H9 (cell line): ENCODE measurements around the gene TNPO3. TPM values are rescaled to one million over a fixed set of nuclear protein-coding genes. Genes with fewer than 3 reads are reported as not detected.

Experiments
- DNase-seq: peaks from one replicate; pipeline ENCODE4 v3.0.0-alpha.2; 2017
- H2AFZ ChIP-seq: one replicate; pipeline ENCODE4 v1.6.1; 2013; ENCODE audit warnings: mild to moderate bottlenecking, low read length, control low read depth, moderate library complexity
- H2AK5ac ChIP-seq: 2 replicates; pipeline ENCODE4 v1.6.1; 2013; ENCODE audit warnings: low read length, control low read depth, mixed read lengths; ENCODE audit not compliant: insufficient read length
- H2BK120ac ChIP-seq: one replicate; pipeline ENCODE4 v1.6.1; 2013; ENCODE audit warnings: low read depth, mild to moderate bottlenecking, low read length, control low read depth, inconsistent platforms; ENCODE audit not compliant: poor library complexity, severe bottlenecking
- H2BK12ac ChIP-seq: 2 replicates; pipeline ENCODE4 v1.6.1; 2013; ENCODE audit warnings: low read length, control low read depth, mixed read lengths, low read depth; ENCODE audit not compliant: insufficient read length
- H2BK15ac ChIP-seq: 2 replicates; pipeline ENCODE4 v1.6.1; 2013; ENCODE audit warnings: low read depth, low read length, control low read depth
- H2BK20ac ChIP-seq: one replicate; pipeline ENCODE4 v1.6.1; 2013; ENCODE audit warnings: low read depth, mild to moderate bottlenecking, low read length, control low read depth, inconsistent platforms; ENCODE audit not compliant: poor library complexity, severe bottlenecking
- H2BK5ac ChIP-seq: 2 replicates; pipeline ENCODE4 v1.6.1; 2013; ENCODE audit warnings: low read length, control low read depth, mixed read lengths; ENCODE audit not compliant: insufficient read length
- H3K14ac ChIP-seq: 2 replicates; pipeline ENCODE4 v1.6.1; 2013; ENCODE audit warnings: low read length, control low read depth; ENCODE audit not compliant: insufficient read depth
- H3K18ac ChIP-seq: 2 replicates; pipeline ENCODE4 v1.6.1; 2013; ENCODE audit warnings: low read depth, mild to moderate bottlenecking, mixed read lengths, low read length, control low read depth; ENCODE audit not compliant: insufficient read length
- H3K23ac ChIP-seq: 2 replicates; pipeline ENCODE4 v1.6.1; 2013; ENCODE audit warnings: low read length, control low read depth, mixed read lengths, low read depth; ENCODE audit not compliant: insufficient read length
- H3K23me2 ChIP-seq: 2 replicates; pipeline ENCODE4 v1.6.1; 2013; ENCODE audit warnings: low read depth, mild to moderate bottlenecking, mixed read lengths, low read length, control low read depth; ENCODE audit not compliant: insufficient read length, poor library complexity, severe bottlenecking
- H3K27ac ChIP-seq: 2 replicates; pipeline ENCODE4 v1.5.1; 2013; ENCODE audit warnings: low read length, control low read depth, mixed read lengths, low read depth; ENCODE audit not compliant: insufficient read length
- H3K27me3 ChIP-seq: 2 replicates; pipeline ENCODE4 v1.6.1; 2013; ENCODE audit warnings: low read length, control low read depth, inconsistent platforms; ENCODE audit not compliant: insufficient read depth
- H3K4ac ChIP-seq: 2 replicates; pipeline ENCODE4 v1.6.1; 2013; ENCODE audit warnings: low read depth, mild to moderate bottlenecking, control low read depth, inconsistent platforms, low read length, moderate library complexity
- H3K4me1 ChIP-seq: 2 replicates; pipeline ENCODE4 v1.6.1; 2013; ENCODE audit warnings: low read length, control low read depth, inconsistent platforms; ENCODE audit not compliant: insufficient read depth
- H3K4me2 ChIP-seq: 2 replicates; pipeline ENCODE4 v1.6.1; 2013; ENCODE audit warnings: low read length, control low read depth, mixed read lengths; ENCODE audit not compliant: insufficient read length, insufficient read depth
- H3K56ac ChIP-seq: 2 replicates; pipeline ENCODE4 v1.6.1; 2013; ENCODE audit warnings: low read depth, mild to moderate bottlenecking, mixed read lengths, low read length, control low read depth; ENCODE audit not compliant: insufficient read length
- H3K79me1 ChIP-seq: 2 replicates; pipeline ENCODE4 v1.6.1; 2013; ENCODE audit warnings: low read depth, mild to moderate bottlenecking, moderate library complexity, low read length, control low read depth, inconsistent platforms; ENCODE audit not compliant: insufficient read depth, poor library complexity, severe bottlenecking
- H3K79me2 ChIP-seq: 2 replicates; pipeline ENCODE4 v1.6.1; 2013; ENCODE audit warnings: low read length, control low read depth, inconsistent platforms; ENCODE audit not compliant: insufficient read depth
- H3K9ac ChIP-seq: 2 replicates; pipeline ENCODE4 v1.6.1; 2013; ENCODE audit warnings: low read length, control low read depth, mixed read lengths; ENCODE audit not compliant: insufficient read length; ENCODE audit errors: extremely low read depth
- H3K9me3 ChIP-seq: one replicate; pipeline ENCODE4 v1.6.1; 2013; ENCODE audit warnings: low read depth, low read length, inconsistent platforms; ENCODE audit not compliant: control insufficient read depth
- H3T11ph ChIP-seq: one replicate; pipeline ENCODE4 v1.6.1; 2013; ENCODE audit warnings: mild to moderate bottlenecking, low read length, control low read depth, inconsistent platforms
- H4K20me1 ChIP-seq: one replicate; pipeline ENCODE4 v1.6.1; 2013; ENCODE audit not compliant: control insufficient read depth, insufficient read length, insufficient read depth
- H4K5ac ChIP-seq: 2 replicates; pipeline ENCODE4 v1.6.1; 2013; ENCODE audit warnings: low read depth, mild to moderate bottlenecking, mixed read lengths, low read length, control low read depth; ENCODE audit not compliant: insufficient read length
- H4K8ac ChIP-seq: replicated peaks from 2 replicates; pipeline ENCODE4 v1.6.1; 2013; ENCODE audit warnings: low read length, control low read depth, mixed read lengths, low read depth; ENCODE audit not compliant: insufficient read length
- H4K91ac ChIP-seq: 2 replicates; pipeline ENCODE4 v1.6.1; 2013; ENCODE audit warnings: low read depth, mild to moderate bottlenecking, moderate library complexity, mixed read lengths, low read length, control low read depth; ENCODE audit not compliant: insufficient read length
- H3K27ac Mint-ChIP-seq, 3 experiments: 2 replicates in 2 of 3; 3 replicates in 1 of 3; pipeline ENCODE4 v1.8.0; 2020 to 2021; ENCODE audit warnings: mixed read lengths in 3 of 3, mild to moderate bottlenecking in 1 of 3, moderate library complexity in 1 of 3
- H3K27me3 Mint-ChIP-seq: 2 replicates; pipeline ENCODE4 v1.8.0; 2021; ENCODE audit warnings: low read depth, mild to moderate bottlenecking, moderate library complexity, mixed read lengths
- H3K36me3 Mint-ChIP-seq, 3 experiments: 2 replicates in 2 of 3; 3 replicates in 1 of 3; pipeline ENCODE4 v1.8.0; 2020 to 2021; ENCODE audit warnings: low read depth in 3 of 3, mixed read lengths in 3 of 3; ENCODE audit not compliant: insufficient read depth in 1 of 3
- H3K4me1 Mint-ChIP-seq, 2 experiments: 2 replicates each; pipeline ENCODE4 v1.8.0; 2020; ENCODE audit warnings: mixed read lengths in 2 of 2
- H3K4me3 Mint-ChIP-seq, 2 experiments: 2 replicates in 1 of 2; 3 replicates in 1 of 2; pipeline ENCODE4 v1.8.0; 2020 to 2021; ENCODE audit warnings: mild to moderate bottlenecking in 2 of 2, mixed read lengths in 2 of 2, moderate library complexity in 1 of 2
- H3K9me3 Mint-ChIP-seq, 2 experiments: 2 replicates in 1 of 2; 3 replicates in 1 of 2; pipeline ENCODE4 v1.8.0; 2020; ENCODE audit warnings: mild to moderate bottlenecking in 2 of 2, mixed read lengths in 2 of 2, moderate library complexity in 1 of 2
- CTCF ChIP-seq: fragments of 200-600 bp; sonication (generic); conservative IDR thresholded peaks from 3 replicates; pipeline ENCODE4 v1.8.0; 2021; ENCODE audit warnings: antibody characterized with exemption, mild to moderate bottlenecking
- WGBS: extraction: QIAGEN DNeasy Blood & Tissue Kit; methylation state at CpG from one replicate; pipeline ENCODE4 v1.1.7; 2013; ENCODE audit warnings: missing lambda C conversion rate, low lambda C conversion rate, mixed read lengths; ENCODE audit not compliant: insufficient read length; ENCODE audit errors: extremely low coverage; 5-methylcytosine and 5-hydroxymethylcytosine counted together
- total RNA-seq: library from RNA; stranded (reverse); gene quantifications from 2 replicates; pipeline ENCODE4 v1.2.1, GENCODE V29; 2021

TNPO3 gene
- total RNA-seq, 1 experiment from 2014 or later: 90.1 TPM

GRCh38 chr7:128963327-128963757 lies 91.6 kb downstream of the TNPO3 start:
- TF ChIP-seq CTCF: no peak
- no peaks in the 10 kb centered on the region for H3K23me2 ChIP-seq
- no peak overlapping the region for H3K4ac ChIP-seq
- H3K4me1 ChIP-seq: no peaks in the 10 kb centered on the region
- no peak overlapping the region for H3K4me2 ChIP-seq
- H3K14ac ChIP-seq: no peak overlapping the region
- H2AK5ac ChIP-seq: no peak overlapping the region
- no peak overlapping the region for H4K5ac ChIP-seq
- H2AFZ ChIP-seq: no peak overlapping the region
- no peak overlapping the region for H2BK20ac ChIP-seq
- no peaks in the 10 kb centered on the region for H3K27me3 Mint-ChIP-seq
- no peak overlapping the region for H4K8ac ChIP-seq
- DNase-seq: no peak
- H3K36me3 Mint-ChIP-seq: peaks cover 45 to 72% (median 71%) of the 10 kb centered on the region in 3 experiments
- H2BK15ac ChIP-seq: no peak overlapping the region
- no peak overlapping the region for H3K56ac ChIP-seq
- H3T11ph ChIP-seq: no peak overlapping the region
- no peaks in the 10 kb centered on the region for H3K79me2 ChIP-seq
- H3K9me3 ChIP-seq: no peaks in the 10 kb centered on the region
- H3K18ac ChIP-seq: no peak overlapping the region
- H3K9me3 Mint-ChIP-seq: no peaks in the 10 kb centered on the region
- H3K79me1 ChIP-seq: no peaks in the 10 kb centered on the region
- H3K27ac ChIP-seq: no peak overlapping the region
- H4K91ac ChIP-seq: no peak overlapping the region
- H3K27me3 ChIP-seq: no peaks in the 10 kb centered on the region
- no peak overlapping the region for H3K9ac ChIP-seq
- no peak overlapping the region for H2BK5ac ChIP-seq
- peaks cover 10% of the 10 kb centered on the region in 2 experiments for H3K4me1 Mint-ChIP-seq
- no peak overlapping the region for H3K4me3 Mint-ChIP-seq
- H3K27ac Mint-ChIP-seq: peak overlapping the region in 1 of 3 experiments; percentile 30; a peak in 1 of 7 replicates
- H3K23ac ChIP-seq: no peak overlapping the region
- no peak overlapping the region for H2BK120ac ChIP-seq
- WGBS: no CpG with 5 or more reads among the region's 1 CpG
- no peaks in the 10 kb centered on the region for H4K20me1 ChIP-seq
- H2BK12ac ChIP-seq: no peak overlapping the region
